Measurements from ENCODE around the gene OTOP2.
A peak's percentile ranks its signal among the peaks of the same experiment; 100 is the strongest.
"Not testable (repeated sequence)": the region's sequence is repeated elsewhere in the genome, so short reads cannot be mapped to it uniquely, and the experiment has no call there.

OTOP2 gene

GRCh38 chr17:74975943-74976342 lies 51.9 kb downstream of the OTOP2 start:
- no peak for DNase-seq

- DNase-seq: no peak
Observed at GRCh38 chr17:74977802-74978201, 53.7 kb downstream of the OTOP2 start.

- no peak for DNase-seq
Observed at GRCh38 chr17:74978240-74978639, 54.2 kb downstream of the OTOP2 start.

GRCh38 chr17:74979408-74980146 lies 55.5 kb downstream of the OTOP2 start:
- no peak for DNase-seq

GRCh38 chr17:74981318-74981978 lies 57.4 kb downstream of the OTOP2 start:
- no peak for DNase-seq

- DNase-seq: peak; percentile 92
Observed at GRCh38 chr17:74981979-74982662, 58.0 kb downstream of the OTOP2 start.

- not testable (repeated sequence) for DNase-seq
Observed at GRCh38 chr17:74982663-74983313, 58.7 kb downstream of the OTOP2 start.
